K562 (cell line): Measurements from ENCODE around the gene BRD4. TPM values are rescaled to one million over a fixed set of nuclear protein-coding genes. Genes with fewer than 3 reads are reported as not detected.

ENCODE experiments used
- ATAC-seq: fragments of 200-7000 bp; cut with Tn5 transposase; 3 replicates; pipeline ENCODE4 v1.9.1; 2020; ENCODE audit warnings: moderate library complexity
- BruUV-seq: library from RNA; stranded (reverse); fragments of 400-500 nt; replicated peaks from 2 replicates; lab custom pipeline; 2021; lab: Mats Ljungman, UMichigan
- CTCF ChIA-PET: fragments of 300-600 bp; formaldehyde crosslinking; extraction: SDS; loops from one replicate; lab custom pipeline; 2021; ENCODE audit warnings: low intra/inter-chr PET ratio; lab: Yijun Ruan, JAX
- POLR2A ChIA-PET: fragments of 300-600, 350-650 bp; sonication (Branson Sonifier 250); formaldehyde crosslinking; extraction: SDS; loops from one replicate; lab custom pipeline; 2021; ENCODE audit warnings: antibody characterized with exemption, inconsistent platforms; lab: Yijun Ruan, JAX
- DNase-seq, 4 experiments: peaks; one replicate each; pipeline versions ENCODE4 v3.0.0 to v3.0.0-alpha.2; 2011 to 2018; ENCODE audit warnings: low spot score in 3 of 4, mixed read lengths in 3 of 4; ENCODE audit errors: extremely low read depth in 1 of 4
- FAIRE-seq: peaks from 2 replicates; lab custom pipeline; 2011; peaks lifted over from hg19 to GRCh38; lab: Jason Lieb, UNC
- H2AFZ ChIP-seq: 2 replicates; pipeline ENCODE4 v1.6.0; 2011; ENCODE audit warnings: low read depth, low read length, control low read depth, inconsistent platforms
- H3K27ac ChIP-seq: fragments of 200-600 bp; 3 replicates; pipeline ENCODE4 v1.8.0; 2011; ENCODE audit warnings: low read depth, mild to moderate bottlenecking, control low read depth, inconsistent platforms, low read length, moderate library complexity, mixed read lengths; ENCODE audit errors: extremely low read depth
- H3K27me3 ChIP-seq, 2 experiments: fragments of 300-600 bp in 1 of 2; 2 replicates in 1 of 2; 3 replicates in 1 of 2; pipeline versions ENCODE4 v1.6.0 to v1.8.0; 2011; ENCODE audit warnings: inconsistent platforms in 2 of 2, low read length in 2 of 2, mild to moderate bottlenecking in 1 of 2, mixed read lengths in 1 of 2, moderate library complexity in 1 of 2; ENCODE audit not compliant: control insufficient read depth in 2 of 2, insufficient read depth in 2 of 2
- H3K36me3 ChIP-seq: fragments of 300-600 bp; 3 replicates; pipeline ENCODE4 v1.8.0; 2011; ENCODE audit warnings: mild to moderate bottlenecking, low read length, inconsistent platforms; ENCODE audit not compliant: control insufficient read depth, insufficient read depth
- H3K4me1 ChIP-seq, 2 experiments: fragments of 200-600 bp in 1 of 2; replicated peaks in 1 of 2; 2 replicates in 1 of 2; 3 replicates in 1 of 2; pipeline versions ENCODE4 v1.5.1 to v1.8.0; 2011; ENCODE audit warnings: inconsistent platforms in 2 of 2, low read length in 2 of 2, mild to moderate bottlenecking in 1 of 2, mixed read lengths in 1 of 2, moderate library complexity in 1 of 2; ENCODE audit not compliant: control insufficient read depth in 2 of 2, insufficient read depth in 2 of 2
- H3K4me2 ChIP-seq: 2 replicates; pipeline ENCODE4 v1.6.1; 2011; ENCODE audit warnings: low read length, control low read depth, inconsistent platforms, mixed read lengths; ENCODE audit not compliant: insufficient read depth
- H3K4me3 ChIP-seq: fragments of 200-600 bp; sonication (generic), shearing (Covaris generic); 2 replicates; pipeline ENCODE4 v1.5.1; 2016; ENCODE audit warnings: control low read depth, inconsistent platforms
- H3K79me2 ChIP-seq: fragments of 200-600 bp; 3 replicates; pipeline ENCODE4 v1.8.0; 2011; ENCODE audit warnings: low read length, inconsistent platforms; ENCODE audit not compliant: control insufficient read depth, insufficient read depth
- H3K9ac ChIP-seq, 2 experiments: 2 replicates each; pipeline versions ENCODE4 v1.6.0 to v1.6.1; 2011; ENCODE audit warnings: low read depth in 2 of 2, low read length in 2 of 2, control low read depth in 1 of 2, inconsistent platforms in 1 of 2, mild to moderate bottlenecking in 1 of 2, mixed read lengths in 1 of 2; ENCODE audit not compliant: insufficient read depth in 1 of 2
- H3K9me1 ChIP-seq: one replicate; pipeline ENCODE4 v1.6.0; 2011; ENCODE audit warnings: inconsistent platforms, mild to moderate bottlenecking, low read length, moderate library complexity; ENCODE audit not compliant: control insufficient read depth, insufficient read depth
- H3K9me3 ChIP-seq: replicated peaks from 2 replicates; pipeline ENCODE4 v1.5.1; 2011; ENCODE audit warnings: low read depth, low read length, inconsistent platforms; ENCODE audit not compliant: control insufficient read depth, insufficient read depth
- H4K20me1 ChIP-seq: replicated peaks from 2 replicates; pipeline ENCODE4 v1.6.1; 2011; ENCODE audit warnings: low read length, inconsistent platforms, mixed read lengths; ENCODE audit not compliant: control insufficient read depth, insufficient read depth
- ARNT ChIP-seq, 2 experiments: fragments of 450-650 bp; IDR thresholded peaks; 2 replicates each; pipeline ENCODE4 v1.6.1; 2016; ENCODE audit warnings: mild to moderate bottlenecking in 1 of 2
- BRD4 ChIP-seq: fragments of 200-600 bp; sonication (generic); IDR thresholded peaks from 2 replicates; pipeline ENCODE4 v1.6.1; 2017; ENCODE audit warnings: inconsistent platforms
- BRF1 ChIP-seq: IDR thresholded peaks from 3 replicates; pipeline ENCODE4 v1.6.1; 2011; ENCODE audit warnings: borderline replicate concordance, mild to moderate bottlenecking; ENCODE audit not compliant: insufficient read length; ENCODE audit errors: extremely low read depth
- CC2D1A ChIP-seq: fragments of 450-650 bp; IDR thresholded peaks from 2 replicates; pipeline ENCODE4 v1.6.1; 2017; ENCODE audit warnings: mild to moderate bottlenecking
- CTBP1 ChIP-seq: fragments of 450-650 bp; IDR thresholded peaks from 2 replicates; pipeline ENCODE4 v1.6.1; 2016; ENCODE audit warnings: borderline replicate concordance
- ELF1 ChIP-seq: fragments of 200-800 bp; sonication (Bioruptor generic); IDR thresholded peaks from 2 replicates; pipeline ENCODE4 v1.6.1; 2016; ENCODE audit warnings: missing genetic modification characterization, missing compliant biosample characterization
- NFIC ChIP-seq: fragments of 450-650 bp; IDR thresholded peaks from 2 replicates; pipeline ENCODE4 v1.6.1; 2017; ENCODE audit warnings: mild to moderate bottlenecking, inconsistent platforms
- NR0B1 ChIP-seq: fragments of 450-650 bp; IDR thresholded peaks from one replicate; pipeline ENCODE4 v1.6.1; 2018; ENCODE audit warnings: mild to moderate bottlenecking, moderate library complexity; ENCODE audit not compliant: partially characterized antibody
- POLR2AphosphoS5 ChIP-seq: IDR thresholded peaks from 2 replicates; pipeline ENCODE4 v1.6.1; 2011; ENCODE audit warnings: mild to moderate bottlenecking, low read depth, low read length, moderate library complexity; ENCODE audit not compliant: control insufficient read depth, insufficient read depth
- SMAD4 ChIP-seq: fragments of 250-450 bp; sonication (Bioruptor Pico); conservative IDR thresholded peaks from 2 replicates; pipeline ENCODE4 v1.8.0; 2021; ENCODE audit warnings: inconsistent platforms, mild to moderate bottlenecking, moderate library complexity
- THAP12 ChIP-seq: fragments of 250-450 bp; sonication (Bioruptor Pico); IDR thresholded peaks from 2 replicates; pipeline ENCODE4 v1.9.0; 2021; ENCODE audit warnings: mild to moderate bottlenecking, inconsistent platforms
- WGBS: fragments of 100-300 bp; shearing (Covaris generic); methylation state at CpG from one replicate; pipeline ENCODE4 v1.1.6; 2016; ENCODE audit warnings: low coverage, mixed read lengths; ENCODE audit not compliant: insufficient coverage; ENCODE audit errors: missing lambda C conversion rate; 5-methylcytosine and 5-hydroxymethylcytosine counted together
- in situ Hi-C: fragments of 300-500 bp; cut with MboI; formaldehyde crosslinking; loops from 4 replicates; pipeline ENCODE4 v1.15.0; 2018; ENCODE audit warnings: inconsistent platforms, mixed read lengths
- intact Hi-C: fragments of 100-400 bp; cut with micrococcal nuclease; formaldehyde crosslinking; loops from 2 replicates; pipeline ENCODE4 v1.14.2; 2022
- polyA plus RNA-seq, 8 experiments: library from polyadenylated mRNA; depleted of rRNA in 4 of 8; stranded (reverse) in 5 of 8; unstranded in 3 of 8; fragments of >200 nt; fragmentation: Nextera tagmentation in 2 of 8; fragmentation: Illumina TruSeq in 1 of 8; extraction: Ambion mirVana in 2 of 8; extraction: Trizol in 1 of 8; gene quantifications; 2 replicates each; pipeline versions ENCODE4 v1.2.1 to v1.2.3, GENCODE V29; 2011 to 2014; ENCODE audit warnings: inconsistent platforms in 1 of 8, missing spikeins in 1 of 8
- total RNA-seq, 7 experiments: library from RNA; depleted of rRNA in 6 of 7; stranded (reverse); fragments of >200 nt in 6 of 7; fragmentation: Illumina TruSeq in 2 of 7; extraction: Trizol in 2 of 7; gene quantifications; 2 replicates each; pipeline versions ENCODE4 v1.2.1 to v1.2.3, GENCODE V29; 2011 to 2021; ENCODE audit warnings: low replicate concordance in 1 of 7

The BRD4 gene
- total and polyA plus RNA-seq, 9 of the 15 experiments (the other 6 are each of a cell fraction or from before 2014, with no cell fraction given) = 1.8 to 105 (median 15.6) TPM

GRCh38 chr19:15294561-15294990 lies 37.8 kb downstream of the BRD4 start:
- ATAC-seq = no peak
- Histone ChIP-seq H3K27me3 (no peaks in the 10 kb centered on the region), H3K9ac (no peak overlapping the region), H3K9me1 (peaks cover 3% of the 10 kb centered on the region), H2AFZ (no peak overlapping the region), H3K36me3 (peaks cover 33% of the 10 kb centered on the region; the same call in 2 of the 3 replicates), H3K4me3 (no peak overlapping the region), H3K4me1 (peaks cover 7 to 61% of the 10 kb centered on the region in 2 experiments; a peak in 4 of 5 replicates), H3K27ac (no peak overlapping the region), H3K79me2 (peaks cover 98% of the 10 kb centered on the region), H4K20me1 (peaks cover 87% of the 10 kb centered on the region), H3K9me3 (no peaks in the 10 kb centered on the region), H3K4me2 (no peak overlapping the region)
- ChIA-PET POLR2A (interaction anchor here (0.6 to 6.8 kb wide), 8 partner anchors 9 to 118 kb away, joined by 3 to 34 read pairs (median 4); no protein-coding TSS in a partner anchor), CTCF (no interaction called here)
- WGBS = 59% methylated on average over 4 of the region's 5 CpGs
- BruUV-seq = no TSS peak
- TF ChIP-seq NFIC (peak; percentile 40; the same call in 1 of the 2 replicates), SMAD4 (CRISPR knock-in tag) (0 out of 2 replicates have a peak, but pooled peaks have one; percentile 3), CTBP1 (0 out of 2 replicates have a peak, but pooled peaks have one; percentile 19), BRD4 (no peak)
- intact Hi-C loops = no loop called here
- DNase-seq = no peak
- in situ Hi-C loops = no loop called here
- FAIRE-seq = no peak

- H3K36me3 ChIP-seq = peaks cover 35% of the 10 kb centered on the region; the same call in 2 of the 3 replicates
- CTCF ChIA-PET = no interaction called here
- H3K4me2 ChIP-seq = no peak overlapping the region; the same call in 1 of the 2 replicates
- H3K4me1 ChIP-seq = peaks cover 7 to 56% of the 10 kb centered on the region in 2 experiments; a peak in 4 of 5 replicates
- WGBS = 51% methylated on average over 10 of the region's 10 CpGs
- H4K20me1 ChIP-seq = peaks cover 84% of the 10 kb centered on the region
- peaks cover 98% of the 10 kb centered on the region for H3K79me2 ChIP-seq
- no peaks in the 10 kb centered on the region for H3K27me3 ChIP-seq
- no peak overlapping the region for H3K4me3 ChIP-seq
- no peaks in the 10 kb centered on the region for H3K9me3 ChIP-seq
- H3K27ac ChIP-seq = no peak overlapping the region; the same call in 2 of the 3 replicates
- no peak overlapping the region for H3K9ac ChIP-seq
- intact Hi-C loops = no loop called here
- BruUV-seq = no TSS peak
- H3K9me1 ChIP-seq = peaks cover 3% of the 10 kb centered on the region
- DNase-seq (no peak), FAIRE-seq (peak; percentile 19), ATAC-seq (peak; percentile 31; the same call in 1 of the 3 replicates)
- no peak overlapping the region for H2AFZ ChIP-seq
- POLR2A ChIA-PET = interaction anchor here (0.6 to 6.8 kb wide), 9 partner anchors 9 to 117 kb away, joined by 3 to 34 read pairs (median 4); no protein-coding TSS in a partner anchor
- in situ Hi-C loops = no loop called here
- TF ChIP-seq CC2D1A = no peak
- TF ChIP-seq ELF1 (tag) = no peak
- TF ChIP-seq NR0B1 = no peak
- no peak for TF ChIP-seq THAP12 (CRISPR knock-in tag)
- 0 out of 2 replicates have a peak, but pooled peaks have one; percentile 21 for TF ChIP-seq SMAD4 (CRISPR knock-in tag)
- no peak for TF ChIP-seq POLR2AphosphoS5
- no peak for TF ChIP-seq ARNT (IDR thresholded peaks at IDR 0.05)
- no peak for TF ChIP-seq BRF1
Measured at GRCh38 chr19:15293781-15294491, 38.4 kb downstream of the BRD4 start.
